Astrocyte of the spinal cord (primary cell): ENCODE measurements around the gene UGT1A6.
"Not testable (repeated sequence)": the region's sequence is repeated elsewhere in the genome, so short reads cannot be mapped to it uniquely, and the experiment has no call there.

ENCODE experiments used
- DNase-seq: peaks from one replicate; pipeline ENCODE4 v3.0.0; 2011; ENCODE audit warnings: low read depth, low spot score
- H3K4me3 ChIP-seq: 2 replicates; pipeline ENCODE4 v1.5.1; 2011; ENCODE audit warnings: low read depth, mild to moderate bottlenecking, low read length, moderate library complexity
- in situ Hi-C: cut with HindIII; loops from 2 replicates; pipeline ENCODE4 v1.10.0; 2017; ENCODE audit warnings: low sequenced_read_pairs
- TF ChIP-seq, protein P1 (sequence below): IDR thresholded peaks from 2 replicates; pipeline ENCODE4 v1.5.1; 2012; ENCODE audit warnings: low read depth, mild to moderate bottlenecking, low read length, inconsistent platforms

UGT1A6 gene

DNA sequence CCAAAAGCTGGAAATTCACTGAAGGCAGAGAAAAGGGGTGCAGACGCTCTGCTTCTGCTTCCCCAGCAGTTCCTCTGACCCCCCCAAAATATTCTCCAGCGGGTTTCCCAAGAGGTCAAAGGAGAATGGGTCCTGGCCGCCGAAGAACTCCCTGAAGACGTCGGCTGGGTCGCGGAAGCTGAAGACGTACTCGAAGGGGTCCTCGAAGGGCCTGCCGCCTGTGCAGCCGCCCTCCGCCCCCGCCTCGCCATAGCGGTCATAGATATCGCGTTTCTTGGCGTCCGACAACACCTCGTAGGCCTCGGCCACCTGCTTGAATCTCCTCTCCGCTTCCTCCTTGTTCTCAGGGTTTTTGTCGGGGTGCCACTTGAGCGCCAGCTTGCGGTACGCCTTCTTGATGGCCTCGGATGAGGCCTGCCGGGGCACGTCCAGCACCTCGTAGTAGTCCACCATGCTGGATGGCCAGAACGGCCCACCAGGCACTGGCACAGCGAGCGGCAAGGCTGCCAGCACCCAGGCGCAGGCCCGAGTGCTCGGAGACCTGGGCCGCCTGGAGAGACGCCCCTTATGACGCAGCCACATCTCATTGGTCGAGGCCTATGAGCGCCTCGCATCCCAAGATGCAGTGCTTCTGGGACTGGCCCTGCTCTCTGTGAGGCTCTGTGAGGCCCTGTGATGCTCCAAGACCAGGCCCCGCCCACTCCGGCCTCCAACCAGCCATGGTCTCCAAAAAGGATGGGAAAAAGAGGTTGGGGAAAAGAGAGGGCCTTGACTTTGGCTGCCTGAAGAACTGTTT lies 51.0 kb downstream of the UGT1A6 start:
- H3K4me3 ChIP-seq: no peak overlapping the region
- TF ChIP-seq, protein P1, sequence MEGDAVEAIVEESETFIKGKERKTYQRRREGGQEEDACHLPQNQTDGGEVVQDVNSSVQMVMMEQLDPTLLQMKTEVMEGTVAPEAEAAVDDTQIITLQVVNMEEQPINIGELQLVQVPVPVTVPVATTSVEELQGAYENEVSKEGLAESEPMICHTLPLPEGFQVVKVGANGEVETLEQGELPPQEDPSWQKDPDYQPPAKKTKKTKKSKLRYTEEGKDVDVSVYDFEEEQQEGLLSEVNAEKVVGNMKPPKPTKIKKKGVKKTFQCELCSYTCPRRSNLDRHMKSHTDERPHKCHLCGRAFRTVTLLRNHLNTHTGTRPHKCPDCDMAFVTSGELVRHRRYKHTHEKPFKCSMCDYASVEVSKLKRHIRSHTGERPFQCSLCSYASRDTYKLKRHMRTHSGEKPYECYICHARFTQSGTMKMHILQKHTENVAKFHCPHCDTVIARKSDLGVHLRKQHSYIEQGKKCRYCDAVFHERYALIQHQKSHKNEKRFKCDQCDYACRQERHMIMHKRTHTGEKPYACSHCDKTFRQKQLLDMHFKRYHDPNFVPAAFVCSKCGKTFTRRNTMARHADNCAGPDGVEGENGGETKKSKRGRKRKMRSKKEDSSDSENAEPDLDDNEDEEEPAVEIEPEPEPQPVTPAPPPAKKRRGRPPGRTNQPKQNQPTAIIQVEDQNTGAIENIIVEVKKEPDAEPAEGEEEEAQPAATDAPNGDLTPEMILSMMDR: no peak
- no peak for DNase-seq
- in situ Hi-C loops: no loop called here

DNA sequence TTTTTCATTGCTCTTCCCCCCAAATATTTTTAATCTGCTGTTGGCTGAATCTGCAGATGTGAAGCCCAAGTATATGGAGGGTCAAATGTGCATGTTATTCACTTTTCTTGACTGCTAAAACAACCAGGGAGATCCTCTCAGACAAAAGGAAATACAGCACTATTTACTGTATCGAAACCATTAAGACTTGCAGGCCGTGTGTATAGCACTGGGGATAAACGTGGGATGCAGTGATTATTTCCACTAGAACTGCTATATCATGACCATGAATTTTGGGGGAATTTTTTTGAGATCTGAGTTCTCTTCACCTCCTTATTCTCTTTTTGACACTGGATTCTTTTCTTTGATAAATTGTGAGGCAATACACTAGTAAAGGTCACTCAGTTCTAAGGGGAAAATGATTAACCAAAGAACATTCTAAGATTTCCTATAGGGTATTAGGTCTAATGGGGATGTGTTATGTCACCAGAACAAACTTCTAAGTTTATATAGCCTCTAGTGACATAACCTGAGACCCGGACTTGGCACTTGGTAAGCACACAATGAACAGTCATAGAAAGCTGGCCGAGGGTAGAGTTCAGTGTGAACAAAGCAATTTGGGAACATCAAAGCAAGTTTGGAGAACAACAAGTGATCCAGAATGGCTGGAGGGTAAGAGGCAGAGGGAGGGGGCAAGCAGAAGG lies 52.5 kb downstream of the UGT1A6 start:
- no peak for DNase-seq
- in situ Hi-C loops: no loop called here
- TF ChIP-seq, protein P1: no peak
- no peak overlapping the region for H3K4me3 ChIP-seq

DNA sequence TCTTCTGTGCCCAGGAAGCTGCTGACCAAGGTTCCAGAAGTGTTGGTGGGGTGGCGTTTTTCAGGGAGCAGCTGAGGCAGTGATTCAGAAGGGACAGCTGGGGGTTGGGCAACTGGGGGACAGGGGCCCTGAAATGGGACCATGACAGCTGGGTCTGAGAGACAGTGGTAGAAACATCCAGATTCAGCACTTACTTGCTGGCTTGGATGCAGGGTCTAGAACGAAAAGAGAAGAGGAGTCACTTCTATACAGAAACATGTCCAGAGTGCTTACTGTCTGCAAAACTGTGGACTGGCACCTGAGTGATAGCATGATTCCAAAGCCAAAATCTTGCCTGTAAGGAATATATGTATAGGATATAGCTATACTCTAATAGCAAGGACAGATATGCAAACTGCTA lies 53.1 kb downstream of the UGT1A6 start:
- in situ Hi-C loops, H3K4me3 ChIP-seq: not testable (repeated sequence)

DNA sequence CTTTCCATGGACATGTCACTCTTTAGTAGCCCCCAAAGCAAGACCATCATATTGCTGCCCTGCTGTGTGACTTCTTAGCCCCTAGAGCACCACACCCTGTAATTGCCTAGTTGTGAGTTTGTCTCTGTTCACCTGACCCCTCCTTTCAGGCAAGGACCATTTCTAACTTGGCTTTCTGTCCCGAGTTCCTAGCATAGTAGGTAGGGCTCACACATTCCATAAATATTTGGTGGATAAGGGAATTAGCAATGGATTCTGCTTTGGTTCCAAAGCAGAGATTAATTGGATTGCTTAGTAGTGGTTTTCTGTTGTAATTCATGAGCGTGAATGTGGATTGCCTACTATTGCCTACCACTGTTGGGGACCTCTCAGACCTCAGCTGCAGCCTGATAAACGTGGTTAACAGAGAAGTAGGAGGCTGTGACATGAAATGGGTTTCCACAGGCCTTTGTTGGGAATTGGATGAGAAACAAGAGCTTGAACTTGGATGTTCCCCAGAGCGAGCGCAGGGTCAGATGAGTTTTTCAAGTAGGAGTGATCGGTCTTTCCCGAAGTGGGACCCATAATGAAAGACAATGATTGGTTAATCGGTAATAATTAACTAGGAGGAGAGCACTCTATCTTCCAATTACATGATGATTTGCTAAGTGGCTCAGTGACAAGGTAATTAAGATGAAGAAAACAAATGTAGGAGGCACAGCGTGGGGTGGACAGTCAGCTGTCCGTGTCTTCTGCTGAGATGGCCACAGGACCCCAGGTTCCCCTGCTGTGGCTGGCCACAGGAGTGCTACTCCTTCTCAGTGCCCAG lies 54.0 kb downstream of the UGT1A6 start:
- no peak overlapping the region for H3K4me3 ChIP-seq
- DNase-seq: no peak
- in situ Hi-C loops: no loop called here
- TF ChIP-seq, protein P1: no peak

More for the DNA sequence above, 53.1 kb downstream of the UGT1A6 start:
- DNase-seq: not testable (repeated sequence)

DNA sequence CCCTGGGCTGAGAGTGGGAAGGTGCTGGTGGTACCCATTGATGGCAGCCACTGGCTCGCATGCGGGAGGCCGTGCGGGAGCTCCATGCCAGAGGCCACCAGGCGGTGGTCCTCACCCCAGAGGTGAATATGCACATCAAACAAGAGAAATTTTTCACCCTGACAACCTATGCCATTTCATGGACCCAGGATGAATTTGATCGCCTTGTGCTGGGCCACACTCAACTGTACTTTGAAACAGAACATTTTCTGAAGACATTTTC lies 54.5 kb downstream of the UGT1A6 start:
- no peak for DNase-seq
- H3K4me3 ChIP-seq: no peak overlapping the region
- TF ChIP-seq, protein P1: no peak
- in situ Hi-C loops: no loop called here

DNA sequence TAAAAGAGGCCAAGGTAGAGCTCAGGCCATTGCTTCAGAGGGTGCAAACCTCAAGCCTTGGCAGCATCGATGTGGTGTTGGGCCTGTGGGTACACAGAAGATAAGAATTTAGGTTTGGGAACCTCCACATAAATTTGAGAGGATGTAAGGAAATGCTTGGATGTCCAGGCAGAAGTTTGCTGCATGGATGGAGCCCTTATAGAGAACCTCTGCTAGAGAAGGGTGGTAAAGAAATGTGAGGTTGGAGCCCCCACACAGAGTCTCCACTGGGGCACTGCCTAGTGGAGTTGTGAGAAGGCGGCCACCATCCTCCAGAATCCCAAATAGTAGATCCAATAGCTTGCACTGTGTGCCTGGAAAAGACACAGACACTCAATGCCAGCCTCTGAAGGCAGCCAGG lies 58.0 kb downstream of the UGT1A6 start:
- H3K4me3 ChIP-seq, DNase-seq, in situ Hi-C loops: not testable (repeated sequence)

DNA sequence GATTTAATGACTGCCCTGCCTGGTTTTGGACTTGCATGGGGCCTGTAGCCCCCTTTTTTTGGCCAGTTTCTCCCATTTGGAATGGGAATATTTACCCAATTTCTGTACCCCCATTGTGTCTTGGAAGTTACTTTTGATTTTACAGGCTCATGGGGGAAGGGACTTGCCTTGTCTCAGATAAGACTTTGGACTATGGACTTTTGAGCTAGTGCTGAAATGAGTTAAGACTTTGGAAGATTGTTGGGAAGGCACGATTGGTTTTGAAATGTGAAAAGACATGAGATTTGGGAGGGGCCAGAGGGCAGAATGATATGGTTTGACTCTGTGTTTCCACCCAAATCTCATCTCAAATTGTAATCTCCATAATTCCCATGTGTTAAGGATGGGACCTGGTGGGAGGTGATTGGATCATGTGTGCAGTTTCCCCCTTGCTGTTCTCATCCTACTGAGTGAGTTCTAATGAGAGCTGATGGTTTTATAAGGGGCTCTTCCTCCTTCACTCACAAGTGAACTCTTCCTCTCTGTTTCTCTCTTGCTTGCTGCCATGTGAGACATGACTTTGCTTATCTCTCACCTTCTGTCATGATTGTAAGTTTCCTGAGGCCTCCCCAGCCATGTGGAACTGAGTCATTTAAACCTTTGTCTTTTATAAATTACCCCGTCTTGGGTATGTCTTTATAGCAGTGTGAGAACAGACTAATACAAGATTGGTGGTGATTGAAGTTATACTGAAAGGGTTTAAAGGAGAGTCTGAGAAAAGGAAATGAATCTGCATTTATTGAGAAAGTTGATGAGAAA lies 58.7 kb downstream of the UGT1A6 start:
- H3K4me3 ChIP-seq, DNase-seq, in situ Hi-C loops: not testable (repeated sequence)
